Dermis blood vessel endothelial cell (primary cell): Measurements from ENCODE around the gene RAPGEF6. TPM values are rescaled to one million over a fixed set of nuclear protein-coding genes. Genes with fewer than 3 reads are reported as not detected.
"Not testable (repeated sequence)": the region's sequence is repeated elsewhere in the genome, so short reads cannot be mapped to it uniquely, and the experiment has no call there.

Source experiments
- DNase-seq: peaks from one replicate; pipeline ENCODE4 v3.0.0; 2010
- total RNA-seq: library from RNA; depleted of rRNA; stranded (reverse); fragments of >200 nt; gene quantifications from 2 replicates; pipeline ENCODE4 v1.2.3, GENCODE V29; 2014

Gene RAPGEF6
- total RNA-seq, 1 donor from 2014 or later, result 21.4 TPM

GRCh38 chr5:131416729-131417128, 218.3 kb downstream of the RAPGEF6 start:
- DNase-seq, result no peak

- DNase-seq, result no peak
Observed at GRCh38 chr5:131413605-131414559, 221.1 kb downstream of the RAPGEF6 start.

DNA sequence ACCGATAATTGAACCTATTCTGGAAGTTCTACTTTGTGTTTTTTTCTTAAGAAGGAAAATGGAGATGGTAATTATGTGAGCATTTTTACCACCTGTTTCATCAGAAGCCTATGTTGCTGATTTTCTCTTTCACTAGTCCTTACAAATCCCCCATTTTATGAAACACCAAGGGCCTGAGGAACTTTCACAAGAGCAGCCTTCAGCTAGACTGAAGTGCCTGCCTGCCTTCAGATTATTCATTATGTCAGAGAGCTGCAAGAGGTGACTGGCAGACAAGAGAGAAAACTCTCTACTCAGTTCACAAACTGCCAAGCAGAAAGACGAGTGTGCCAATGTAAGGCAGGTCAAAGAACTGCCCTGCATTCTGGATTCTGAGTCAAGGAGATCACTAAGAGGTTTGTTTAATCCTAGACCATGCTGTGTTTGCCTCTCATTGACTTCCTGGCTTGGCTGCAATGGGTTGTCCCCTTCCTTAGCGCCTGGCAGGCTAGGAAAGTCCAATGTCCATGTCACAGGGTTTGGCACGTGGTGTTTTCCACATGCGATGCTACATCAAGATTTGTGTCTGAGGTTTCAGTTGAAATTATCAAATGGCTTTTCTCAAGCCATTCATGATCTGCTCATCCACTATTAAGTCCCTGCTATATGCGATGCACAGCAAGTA, 227.9 kb downstream of the RAPGEF6 start:
- DNase-seq, result no peak

DNA sequence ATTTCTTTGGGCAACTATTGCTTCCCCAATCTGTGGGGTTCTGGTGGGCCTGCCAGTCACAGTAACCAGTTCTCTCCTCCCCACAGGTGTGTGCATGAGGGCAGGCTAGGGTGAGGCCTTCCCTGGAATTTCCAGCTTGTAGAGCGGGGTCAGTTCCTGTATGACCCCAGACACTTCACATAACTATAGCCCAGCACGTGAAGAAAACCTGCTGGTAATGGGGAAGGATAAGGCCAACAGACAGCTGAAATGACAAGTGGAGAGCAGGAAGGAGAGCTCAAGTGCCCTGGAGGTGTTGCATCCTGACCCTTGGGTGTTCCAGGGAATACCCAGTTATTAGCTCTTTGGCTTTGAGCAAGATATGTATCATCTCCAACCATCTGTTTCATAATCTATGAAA, 229.0 kb downstream of the RAPGEF6 start:
- DNase-seq, result no peak

DNA sequence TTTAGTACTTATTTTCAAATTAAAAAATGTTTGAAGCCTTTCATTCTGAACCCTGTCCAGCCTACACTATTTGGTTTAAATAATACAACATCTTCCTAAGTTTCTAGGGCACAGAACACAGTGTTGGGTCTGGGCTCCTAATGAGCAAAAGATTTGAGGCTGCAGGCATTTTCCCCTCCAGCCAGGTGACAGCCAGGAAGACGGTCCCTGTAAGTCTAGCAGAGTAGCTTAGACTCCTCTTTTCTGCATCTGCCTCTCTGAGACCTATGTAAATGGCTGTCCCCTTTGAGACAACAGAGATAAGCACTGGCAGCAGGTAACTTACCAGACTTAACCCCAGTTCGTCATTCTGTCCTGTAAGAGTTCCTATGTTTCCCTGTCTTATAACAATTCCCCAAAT, 229.4 kb downstream of the RAPGEF6 start:
- no peak for DNase-seq

DNA sequence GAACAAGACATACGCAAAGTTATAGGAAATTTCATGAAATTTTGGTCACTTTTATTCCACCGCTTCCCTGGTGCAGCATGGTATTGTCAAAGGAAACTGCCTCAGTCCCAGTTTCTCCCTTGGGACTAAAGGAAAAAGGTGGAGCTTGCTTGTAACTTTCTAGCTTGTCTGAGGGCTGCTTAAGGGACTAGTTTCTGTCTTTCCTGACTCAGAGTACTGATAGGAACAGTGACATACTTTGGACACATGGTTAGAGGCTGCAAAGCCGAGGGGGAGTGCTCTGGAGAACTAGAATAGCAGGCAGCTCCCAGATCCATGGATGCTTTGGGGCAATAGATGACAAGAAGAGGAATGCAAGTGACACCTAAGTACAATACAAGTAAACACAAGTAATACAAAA, 234.4 kb downstream of the RAPGEF6 start:
- DNase-seq, result no peak

DNA sequence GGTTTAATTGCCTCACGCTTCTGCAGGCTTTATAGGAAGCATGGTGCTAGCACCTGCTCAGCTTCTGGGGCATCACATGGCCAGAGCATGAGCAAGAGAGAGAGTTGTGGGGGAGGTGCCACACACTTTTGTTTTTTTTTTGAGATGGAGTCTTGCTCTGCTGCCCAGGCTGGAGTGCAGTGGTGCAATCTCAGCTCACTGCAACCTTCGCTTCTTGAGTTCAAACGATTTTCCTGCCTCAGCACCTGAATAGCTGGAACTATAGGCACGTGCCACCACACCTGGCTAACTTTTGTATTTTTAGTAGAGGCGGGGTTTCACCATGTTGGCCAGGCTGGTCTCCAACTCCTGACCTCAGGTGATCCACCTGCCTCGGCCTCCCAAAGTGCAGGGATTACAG, 236.0 kb downstream of the RAPGEF6 start:
- not testable (repeated sequence) for DNase-seq

DNA sequence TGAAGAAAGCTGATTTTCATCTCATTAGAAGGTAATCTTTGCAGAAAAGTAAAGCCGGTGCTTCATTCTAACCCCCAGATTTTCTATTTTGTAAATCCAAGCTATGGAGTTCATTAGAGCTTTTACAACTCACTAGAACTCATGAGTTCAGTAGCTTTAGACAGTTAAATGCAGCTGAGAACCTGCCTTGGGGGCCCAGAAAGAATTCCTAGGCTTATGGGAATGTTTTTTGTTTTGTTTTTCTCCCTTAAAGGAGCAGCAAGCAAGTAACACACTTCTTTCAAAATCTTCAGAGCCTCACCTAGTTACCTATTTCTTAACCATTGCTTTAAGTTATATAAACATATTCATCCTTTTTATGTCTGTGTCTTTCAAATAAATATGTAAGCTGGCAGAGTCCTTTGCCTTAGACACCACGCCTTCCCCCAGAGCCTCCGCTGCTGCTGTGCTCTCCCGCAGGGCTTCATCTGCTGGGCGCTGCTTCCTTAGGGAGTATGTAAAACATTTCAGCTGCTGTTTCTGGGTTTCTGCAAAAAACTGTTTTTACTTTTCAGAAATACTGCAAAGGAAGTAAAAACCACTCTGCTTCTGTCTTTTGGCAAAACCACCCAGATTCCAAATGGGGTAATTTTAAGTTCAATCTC, 238.3 kb downstream of the RAPGEF6 start:
- DNase-seq, result no peak

DNA sequence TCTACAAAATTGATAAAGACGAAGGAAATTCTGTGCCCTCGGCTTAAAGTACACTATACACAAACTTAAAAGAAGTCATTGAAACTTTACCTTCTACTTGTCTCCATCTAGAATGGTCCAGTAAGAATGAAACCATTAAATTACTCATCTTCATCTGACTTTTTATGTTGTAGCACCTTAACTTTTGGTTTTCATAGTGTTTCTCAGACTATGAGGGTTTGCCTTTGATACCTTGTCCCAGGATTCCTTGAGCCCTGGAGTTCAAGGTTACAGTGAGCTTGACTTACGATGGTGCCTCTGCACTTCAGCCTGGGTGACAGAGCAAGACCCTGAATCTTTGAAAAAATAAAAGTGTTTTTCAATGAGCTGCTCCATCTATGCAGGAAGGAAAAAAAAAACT, 239.0 kb downstream of the RAPGEF6 start:
- no peak for DNase-seq

GRCh38 chr5:131394128-131394527, 240.9 kb downstream of the RAPGEF6 start:
- peak; percentile 71 for DNase-seq

- peak; percentile 65 for DNase-seq
Observed at GRCh38 chr5:131393498-131393968, 241.5 kb downstream of the RAPGEF6 start.

DNA sequence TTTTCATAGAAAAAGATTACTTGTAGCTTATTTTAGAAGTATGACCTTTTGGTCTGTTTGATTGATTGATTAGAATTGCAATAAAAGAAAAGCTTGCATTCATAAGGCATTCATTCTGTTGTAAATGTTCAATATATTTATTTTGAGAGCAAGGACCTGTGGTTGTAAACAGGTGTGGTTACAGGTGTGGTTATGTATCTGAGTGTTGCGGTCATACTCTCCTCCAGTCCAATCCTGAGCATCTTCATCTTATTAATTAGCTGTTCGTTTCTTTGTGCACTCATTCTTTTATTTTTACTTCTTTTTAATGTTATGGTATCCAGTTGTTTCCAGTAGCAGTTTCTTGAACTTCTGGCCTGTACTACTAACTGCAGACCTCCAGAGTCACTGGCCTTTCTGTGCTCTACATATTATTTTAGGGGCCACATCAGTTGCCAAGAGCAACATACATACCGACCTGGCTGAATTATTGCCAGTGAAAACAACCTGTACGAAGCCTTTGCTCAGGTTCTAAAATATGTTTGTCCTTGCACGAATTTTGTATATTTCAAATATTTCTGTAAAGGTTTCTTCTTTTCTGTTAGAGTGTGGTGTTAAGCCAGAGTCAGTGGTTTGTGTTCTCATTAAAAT, 242.4 kb downstream of the RAPGEF6 start:
- no peak for DNase-seq

DNA sequence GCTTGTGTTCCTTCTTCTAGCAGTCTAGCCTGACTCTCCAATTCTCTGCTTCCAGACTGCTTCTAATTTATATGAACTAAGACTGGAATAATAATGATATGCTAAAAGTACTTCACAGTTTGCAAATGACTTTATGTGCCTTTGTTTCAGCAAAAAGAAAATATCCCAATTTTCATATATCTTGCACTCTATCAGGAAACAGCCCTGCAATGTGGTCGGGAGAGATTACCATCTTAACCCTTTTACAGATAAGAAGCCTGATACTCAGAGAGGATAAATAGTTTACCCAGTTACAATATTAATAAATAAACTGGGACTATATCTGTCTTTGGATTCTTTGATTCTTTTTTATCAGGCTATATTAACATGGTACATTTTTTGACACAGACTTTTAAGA, 245.2 kb downstream of the RAPGEF6 start:
- peak; percentile 42 for DNase-seq

- DNase-seq, result no peak
Observed at GRCh38 chr5:131389096-131389868, 245.7 kb downstream of the RAPGEF6 start.

DNA sequence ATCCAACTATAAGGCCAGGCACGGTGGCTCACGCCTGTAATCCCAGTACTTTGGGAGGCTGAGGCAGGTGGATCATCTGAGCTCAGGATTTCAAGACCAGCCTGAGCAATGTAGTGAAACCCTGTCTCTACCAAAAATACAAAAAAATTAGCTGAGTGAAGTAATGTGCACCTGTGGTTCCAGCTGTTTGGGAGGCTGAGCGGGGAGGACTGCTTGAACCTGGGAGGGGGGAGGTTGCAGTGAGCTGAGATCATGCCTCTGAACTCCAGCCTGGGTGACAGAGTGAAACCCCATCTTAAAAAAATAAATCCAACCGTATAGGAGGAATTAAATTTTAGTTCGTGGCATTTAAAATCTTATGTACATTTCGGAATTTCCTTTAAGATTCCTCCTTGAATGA, 247.8 kb downstream of the RAPGEF6 start:
- no peak for DNase-seq

- DNase-seq, result peak; percentile 85
Observed at GRCh38 chr5:131386779-131387178, 248.2 kb downstream of the RAPGEF6 start.

DNA sequence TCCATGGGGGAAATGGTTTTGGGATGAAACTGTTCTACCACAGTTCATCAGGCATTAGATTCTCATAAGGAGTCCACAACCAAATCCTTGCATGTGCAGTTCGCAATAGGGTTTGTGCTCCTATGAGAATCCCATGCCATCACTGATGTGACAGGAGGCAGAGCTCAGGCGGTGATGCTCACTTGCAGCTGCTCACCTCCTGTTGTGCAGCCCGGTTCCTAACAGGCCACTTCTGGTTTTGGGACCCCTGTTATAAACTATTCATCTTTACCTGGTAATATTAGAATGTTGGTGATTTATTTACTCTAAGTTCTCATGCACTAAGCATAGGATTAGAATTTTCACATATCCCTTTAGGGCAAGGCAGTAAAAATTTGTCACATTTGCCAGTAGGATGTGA, 248.9 kb downstream of the RAPGEF6 start:
- DNase-seq, result no peak

DNA sequence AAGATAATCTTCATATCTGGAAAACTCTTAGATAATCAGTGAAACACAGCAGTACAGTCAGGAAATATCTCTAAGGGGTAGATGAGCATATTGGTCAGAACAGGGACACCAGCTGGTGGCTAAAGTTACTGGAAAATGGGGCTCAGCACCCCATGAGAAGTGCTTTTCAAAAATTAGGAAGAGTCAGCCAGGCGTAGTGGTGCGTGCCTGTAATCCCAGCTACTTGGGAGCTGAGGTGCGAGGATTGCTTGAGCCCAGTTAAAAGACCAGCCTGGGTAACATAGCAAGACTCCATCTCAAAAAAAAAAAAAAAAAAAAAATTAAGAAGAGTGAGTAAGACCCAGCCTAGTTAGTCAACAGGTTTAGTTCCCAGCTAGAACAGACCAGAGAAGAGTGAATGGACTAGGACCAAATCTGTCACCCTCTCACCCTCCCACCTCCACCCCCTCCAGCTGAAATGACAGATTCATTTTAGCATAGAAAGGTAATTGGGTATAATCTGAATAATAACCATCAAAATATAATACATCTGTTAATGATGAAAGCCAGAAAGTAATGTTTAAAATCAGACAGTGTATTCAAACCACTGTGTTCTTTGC, 250.3 kb downstream of the RAPGEF6 start:
- DNase-seq, result no peak

DNA sequence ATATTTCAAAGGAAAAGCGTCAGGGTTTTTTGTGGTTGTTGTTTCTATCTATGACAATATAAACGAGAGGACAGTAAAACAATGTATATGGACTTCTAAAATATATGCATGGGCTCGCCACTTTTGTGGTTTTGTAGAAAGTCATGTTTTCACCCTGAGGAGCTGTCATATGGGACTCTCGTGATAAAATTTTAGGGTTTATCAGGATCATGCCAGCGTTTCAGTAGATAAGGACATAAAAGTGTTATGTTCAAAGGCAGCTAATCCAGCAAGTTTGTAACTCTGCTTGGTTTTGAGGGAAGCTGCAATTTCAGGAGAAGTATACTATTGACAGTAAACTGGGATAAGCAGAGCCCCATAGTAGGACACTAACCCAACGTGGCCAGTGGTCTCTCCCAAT, 250.9 kb downstream of the RAPGEF6 start:
- DNase-seq, result no peak

DNA sequence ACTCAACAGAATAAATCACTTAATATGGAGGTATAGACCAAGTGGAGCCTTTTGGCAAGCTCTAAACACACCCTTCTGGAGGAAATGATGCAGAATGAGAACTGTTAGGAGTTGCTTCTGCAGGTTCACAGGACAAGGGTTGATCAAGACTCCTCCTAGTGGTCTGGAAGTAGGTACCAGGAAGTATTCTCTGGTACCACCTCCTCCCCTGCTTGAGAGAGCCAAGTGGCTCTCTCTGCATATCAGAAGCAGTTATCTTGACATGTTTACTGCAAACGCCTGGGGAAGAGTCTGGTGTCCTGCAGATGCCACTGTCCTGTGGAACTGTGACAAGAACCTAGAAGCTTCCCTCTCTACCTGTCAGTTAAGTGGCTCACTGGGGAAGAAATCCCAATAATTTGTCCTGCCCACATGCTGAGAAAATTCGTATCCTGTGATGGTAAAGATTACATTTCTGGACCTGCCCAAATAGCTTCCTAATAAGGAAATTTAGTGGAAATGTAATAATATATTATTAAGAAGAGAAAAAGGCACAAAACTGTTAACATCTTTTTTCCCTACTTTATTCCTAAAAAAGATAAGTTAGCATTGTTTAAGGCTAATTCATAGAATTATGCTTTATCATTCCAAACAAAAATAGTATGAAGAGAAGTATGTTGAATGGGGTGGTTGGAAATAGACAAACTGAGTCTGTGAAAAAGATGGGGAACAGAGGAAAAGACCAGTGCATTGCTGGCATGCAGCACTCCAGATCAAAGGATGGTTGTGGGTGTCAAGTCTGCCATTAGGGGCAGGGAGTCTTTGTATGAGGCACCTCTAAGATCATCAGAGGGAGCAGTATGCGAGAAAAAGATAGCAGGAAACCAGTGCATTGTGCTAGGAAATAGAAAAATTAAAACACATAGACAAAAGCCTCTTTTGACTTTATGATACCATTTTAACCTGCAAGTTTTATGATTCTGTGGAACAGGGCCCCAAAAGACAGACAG, 252.3 kb downstream of the RAPGEF6 start:
- peak; percentile 71 for DNase-seq
